ENCODE results near the gene RLN3. TPM values are rescaled to one million over a fixed set of nuclear protein-coding genes. Genes with fewer than 3 reads are reported as not detected.

Gene RLN3
- total RNA-seq, 3 donors from 2014 or later: not detected

DNA sequence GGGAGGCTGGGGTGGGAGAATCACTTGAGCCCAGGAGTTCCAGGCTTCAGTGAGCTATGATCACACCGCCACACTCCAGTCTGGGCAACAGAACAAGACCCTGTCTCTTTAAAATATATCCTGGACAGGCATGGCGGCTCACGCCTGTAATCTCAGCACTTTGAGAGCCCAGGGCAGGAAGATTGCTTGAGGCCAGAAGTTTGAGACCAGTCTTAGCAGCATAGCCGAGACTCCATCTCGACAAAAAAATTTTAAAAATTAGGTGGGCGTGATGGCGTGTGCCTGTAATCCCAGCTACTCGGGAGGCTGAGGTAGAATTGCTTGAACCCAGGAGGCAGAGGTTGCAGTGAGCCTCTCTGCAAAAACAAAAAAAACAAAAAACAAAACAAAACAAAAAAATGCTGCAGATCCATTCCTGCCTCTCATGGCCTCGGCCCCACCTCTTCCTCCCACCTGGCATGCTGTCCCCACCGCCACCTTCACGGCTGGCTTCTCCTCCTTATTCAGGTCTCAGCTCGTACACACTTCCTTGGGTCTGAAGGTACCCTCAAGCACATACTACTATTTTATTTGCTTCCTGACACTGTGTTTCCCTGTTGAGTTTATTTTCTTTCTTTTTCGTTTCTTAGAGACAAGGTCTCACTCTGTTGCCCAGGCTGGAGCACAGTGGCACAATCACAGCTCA lies 27.1 kb upstream of the RLN3 start:
- DNase-seq (peak in 1 of 3 donors; percentile 50), ATAC-seq (no peak)
- no peak overlapping the region for H3K4me3 ChIP-seq
- no peaks in the 10 kb centered on the region for H3K36me3 ChIP-seq (ENCODE audit: low read depth)
- TF ChIP-seq, protein P1, sequence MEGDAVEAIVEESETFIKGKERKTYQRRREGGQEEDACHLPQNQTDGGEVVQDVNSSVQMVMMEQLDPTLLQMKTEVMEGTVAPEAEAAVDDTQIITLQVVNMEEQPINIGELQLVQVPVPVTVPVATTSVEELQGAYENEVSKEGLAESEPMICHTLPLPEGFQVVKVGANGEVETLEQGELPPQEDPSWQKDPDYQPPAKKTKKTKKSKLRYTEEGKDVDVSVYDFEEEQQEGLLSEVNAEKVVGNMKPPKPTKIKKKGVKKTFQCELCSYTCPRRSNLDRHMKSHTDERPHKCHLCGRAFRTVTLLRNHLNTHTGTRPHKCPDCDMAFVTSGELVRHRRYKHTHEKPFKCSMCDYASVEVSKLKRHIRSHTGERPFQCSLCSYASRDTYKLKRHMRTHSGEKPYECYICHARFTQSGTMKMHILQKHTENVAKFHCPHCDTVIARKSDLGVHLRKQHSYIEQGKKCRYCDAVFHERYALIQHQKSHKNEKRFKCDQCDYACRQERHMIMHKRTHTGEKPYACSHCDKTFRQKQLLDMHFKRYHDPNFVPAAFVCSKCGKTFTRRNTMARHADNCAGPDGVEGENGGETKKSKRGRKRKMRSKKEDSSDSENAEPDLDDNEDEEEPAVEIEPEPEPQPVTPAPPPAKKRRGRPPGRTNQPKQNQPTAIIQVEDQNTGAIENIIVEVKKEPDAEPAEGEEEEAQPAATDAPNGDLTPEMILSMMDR (IDR thresholded peaks at IDR 0.05): no peak
- intact Hi-C loops (cut with DNase I, micrococcal nuclease): no loop called here
- H3K9me3 ChIP-seq: no peaks in the 10 kb centered on the region
- peaks cover 21% of the 10 kb centered on the region for H3K4me1 ChIP-seq (ENCODE audit: low read depth)

DNA sequence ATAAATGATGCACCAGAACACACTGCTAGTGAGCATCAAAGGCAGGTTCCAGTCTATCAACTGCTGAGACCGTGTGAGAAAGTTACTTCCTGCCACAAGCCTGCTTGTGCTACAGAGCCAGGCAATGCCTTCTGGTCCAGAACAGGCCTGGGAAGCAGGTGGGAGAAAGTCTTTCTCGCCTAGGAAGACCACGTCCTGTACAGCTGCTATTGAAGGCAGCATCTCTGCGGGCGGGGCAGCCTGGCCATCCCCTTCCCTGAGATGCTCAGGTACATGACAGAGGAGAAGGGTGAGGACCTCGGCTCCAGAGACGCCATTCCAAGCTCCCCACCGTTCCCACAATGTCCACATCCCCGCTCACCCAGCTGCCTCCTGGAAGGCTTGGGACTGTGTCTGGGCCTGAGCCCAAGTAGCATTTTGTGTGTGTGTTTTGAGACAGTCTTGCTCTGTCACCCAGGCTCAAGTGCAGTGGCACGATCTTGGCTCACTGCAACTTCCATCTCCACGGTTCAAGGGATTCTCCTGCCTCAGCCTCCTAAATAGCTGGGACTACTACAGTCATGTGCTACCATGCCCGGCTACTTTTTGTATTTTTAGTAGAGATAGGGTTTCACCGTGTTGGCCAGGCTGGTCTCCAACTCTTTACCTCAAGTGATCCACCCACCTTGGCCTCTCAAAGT lies 25.2 kb upstream of the RLN3 start:
- H3K4me1 ChIP-seq (ENCODE audit: low read depth): peaks cover 16% of the 10 kb centered on the region
- TF ChIP-seq, protein P1 (IDR thresholded peaks at IDR 0.05): no peak
- no peaks in the 10 kb centered on the region for H3K9me3 ChIP-seq
- ATAC-seq (no peak), DNase-seq (peak in 1 of 3 donors; percentile 56)
- peaks cover 7% of the 10 kb centered on the region for H3K36me3 ChIP-seq (ENCODE audit: low read depth)
- H3K4me3 ChIP-seq: no peak overlapping the region
- intact Hi-C loops (cut with DNase I, micrococcal nuclease): no loop called here

DNA sequence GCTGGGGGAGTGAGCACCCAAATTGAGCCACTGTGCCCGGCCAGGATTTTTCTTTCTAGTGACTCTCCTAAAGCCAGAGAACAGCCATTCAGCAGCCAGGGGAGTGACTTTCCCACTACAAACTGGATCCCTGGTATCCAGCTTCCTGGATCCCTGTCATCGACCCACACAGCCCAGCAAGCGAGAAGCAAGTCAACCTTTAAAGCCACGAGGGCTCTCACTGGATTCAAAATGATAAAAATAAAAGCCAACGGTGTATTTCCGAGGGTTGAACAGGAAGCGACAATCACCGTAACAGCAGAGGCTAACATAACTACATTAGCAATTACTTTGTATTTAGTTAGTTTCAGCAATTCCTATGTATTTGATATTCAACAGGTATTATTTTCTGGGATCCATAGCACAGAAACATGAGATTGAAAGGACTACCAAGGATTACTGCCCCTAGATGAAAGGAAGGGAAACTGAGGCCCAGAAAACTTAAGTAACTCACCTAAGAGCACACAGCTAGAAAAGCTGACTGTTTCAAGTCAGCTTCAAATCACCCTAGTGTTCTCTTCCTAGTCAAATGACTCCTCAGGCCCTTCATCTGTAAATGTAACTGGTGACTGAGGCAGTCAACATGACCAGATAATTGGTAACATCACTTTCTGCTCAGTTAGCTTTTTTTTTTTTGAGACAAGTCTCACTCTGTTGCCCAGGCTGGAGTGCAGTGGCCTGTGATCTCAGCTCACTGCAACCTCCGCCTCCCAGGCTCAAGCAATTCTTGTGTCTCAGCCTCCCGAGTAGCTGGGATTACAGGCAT lies 24.5 kb upstream of the RLN3 start:
- no peak for ATAC-seq
- Histone ChIP-seq H3K4me1 (ENCODE audit: low read depth) (peaks cover 16% of the 10 kb centered on the region), H3K36me3 (ENCODE audit: low read depth) (peaks cover 7% of the 10 kb centered on the region), H3K4me3 (no peak overlapping the region), H3K9me3 (no peaks in the 10 kb centered on the region)
- intact Hi-C loops (cut with DNase I, micrococcal nuclease): no loop called here
- TF ChIP-seq, protein P1 (IDR thresholded peaks at IDR 0.05): no peak
- peak in 1 of 3 donors; percentile 13 for DNase-seq

DNA sequence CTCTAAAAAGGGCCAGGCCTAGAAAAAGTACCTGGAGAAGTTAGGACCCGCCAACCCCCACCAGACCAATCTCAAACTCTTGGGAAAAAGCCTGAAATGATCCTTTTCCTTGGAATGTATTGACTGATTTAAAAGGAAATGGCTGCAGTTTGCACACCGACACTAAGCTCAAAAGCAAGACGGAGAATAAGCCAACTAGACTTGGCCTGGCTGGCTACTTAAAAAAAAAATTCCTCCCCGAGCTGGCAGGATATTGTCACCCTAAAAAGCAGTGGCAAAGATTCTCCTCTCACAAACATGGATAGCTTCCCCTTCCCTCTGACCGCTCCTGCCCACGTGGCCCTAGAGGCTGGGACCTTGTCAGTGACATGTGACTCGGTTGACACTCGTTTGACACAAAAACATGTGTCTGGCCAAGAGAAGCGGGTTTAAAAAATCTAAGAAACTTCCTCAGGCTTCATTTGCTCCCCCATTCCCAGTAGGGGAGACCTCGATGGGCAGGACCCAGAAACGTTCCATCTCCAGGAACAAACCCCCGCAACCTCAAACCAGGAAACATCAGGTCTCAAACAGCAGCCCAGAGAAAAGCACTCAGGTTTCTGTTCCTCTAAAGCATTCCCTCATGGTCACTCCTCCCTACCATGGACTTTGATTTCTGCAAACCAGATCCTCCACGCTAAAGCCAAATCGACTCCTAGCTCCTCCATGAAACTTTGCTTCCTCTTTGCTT lies 23.2 kb upstream of the RLN3 start:
- intact Hi-C loops (cut with DNase I, micrococcal nuclease): loop anchor here in 1 of 2 donors (5.0 kb wide), 1 partner anchor 113 kb away; the partner anchor contains the start of gene PRKACA
- ATAC-seq: peak; percentile 24
- Histone ChIP-seq H3K4me1 (ENCODE audit: low read depth) (peaks cover 16% of the 10 kb centered on the region), H3K36me3 (ENCODE audit: low read depth) (peaks cover 7% of the 10 kb centered on the region), H3K9me3 (no peaks in the 10 kb centered on the region), H3K4me3 (no peak overlapping the region)
- TF ChIP-seq, protein P1 (IDR thresholded peaks at IDR 0.05): no peak
- peak; percentile 67 to 76 (median 71) for DNase-seq

Measured in mucosa of descending colon (tissue), 3 donors.